Activated T-helper 1 cell treated with anti-CD3 and anti-CD28 coated beads, Interleukin-12 subunit alpha, Interleukin-12 subunit beta, Interleukin-2, Interleukin-4 antibody, amounts not matched to agents 30 ng/mL and 10 ng/mL and 1 ng/mL, durations not matched to agents 14 hours and 24 hours and 36 hours (primary cell): ENCODE data around the gene DLG3. TPM values are rescaled to one million over a fixed set of nuclear protein-coding genes. Genes with fewer than 3 reads are reported as not detected.
A peak's percentile ranks its signal among the peaks of the same experiment; 100 is the strongest.

ENCODE experiments used
- DNase-seq: peaks from one replicate; pipeline ENCODE4 v3.0.0; 2021; ENCODE audit warnings: low spot score
- H3K27ac Mint-ChIP-seq: one replicate; pipeline ENCODE4 v1.8.0; 2021; ENCODE audit warnings: mild to moderate bottlenecking, mixed read lengths
- H3K27me3 Mint-ChIP-seq: one replicate; pipeline ENCODE4 v1.8.0; 2022; ENCODE audit warnings: mild to moderate bottlenecking, moderate library complexity, mixed read lengths; ENCODE audit not compliant: insufficient read depth
- H3K36me3 Mint-ChIP-seq: one replicate; pipeline ENCODE4 v1.8.0; 2021; ENCODE audit warnings: low read depth, mixed read lengths
- H3K4me1 Mint-ChIP-seq: one replicate; pipeline ENCODE4 v1.8.0; 2021; ENCODE audit warnings: low read depth, mixed read lengths
- H3K4me3 Mint-ChIP-seq: one replicate; pipeline ENCODE4 v1.8.0; 2021; ENCODE audit warnings: mild to moderate bottlenecking, moderate library complexity, mixed read lengths
- H3K9me3 Mint-ChIP-seq: one replicate; pipeline ENCODE4 v1.8.0; 2021; ENCODE audit warnings: mixed read lengths
- intact Hi-C: fragments of 100-400 bp; cut with micrococcal nuclease; formaldehyde crosslinking; loops from one replicate; pipeline ENCODE4 v1.15.1; 2024
- total RNA-seq: library from RNA; stranded (reverse); gene quantifications from 2 replicates; pipeline ENCODE4 v1.2.3, GENCODE V29; 2022

The DLG3 gene
- total RNA-seq, 1 donor from 2014 or later, result 43.5 TPM

GRCh38 chrX:70468709-70469108, 24.1 kb downstream of the DLG3 start:
- peaks cover 8% of the 10 kb centered on the region for H3K4me1 Mint-ChIP-seq
- H3K27ac Mint-ChIP-seq, result no peak overlapping the region
- DNase-seq, result no peak
- intact Hi-C loops, result no loop called here
- H3K27me3 Mint-ChIP-seq, result no peaks in the 10 kb centered on the region
- H3K36me3 Mint-ChIP-seq, result peaks cover 15% of the 10 kb centered on the region
- H3K4me3 Mint-ChIP-seq, result no peak overlapping the region
- no peaks in the 10 kb centered on the region for H3K9me3 Mint-ChIP-seq

GRCh38 chrX:70470850-70471289, 26.2 kb downstream of the DLG3 start:
- no peaks in the 10 kb centered on the region for H3K9me3 Mint-ChIP-seq
- peaks cover 15% of the 10 kb centered on the region for H3K36me3 Mint-ChIP-seq
- intact Hi-C loops, result no loop called here
- H3K4me3 Mint-ChIP-seq, result no peak overlapping the region
- peak overlapping the region; percentile 5 for H3K27ac Mint-ChIP-seq
- no peak for DNase-seq
- no peaks in the 10 kb centered on the region for H3K27me3 Mint-ChIP-seq
- H3K4me1 Mint-ChIP-seq, result peaks cover 8% of the 10 kb centered on the region

GRCh38 chrX:70476166-70476933, 31.7 kb downstream of the DLG3 start:
- no peak overlapping the region for H3K4me3 Mint-ChIP-seq
- intact Hi-C loops, result no loop called here

DNA sequence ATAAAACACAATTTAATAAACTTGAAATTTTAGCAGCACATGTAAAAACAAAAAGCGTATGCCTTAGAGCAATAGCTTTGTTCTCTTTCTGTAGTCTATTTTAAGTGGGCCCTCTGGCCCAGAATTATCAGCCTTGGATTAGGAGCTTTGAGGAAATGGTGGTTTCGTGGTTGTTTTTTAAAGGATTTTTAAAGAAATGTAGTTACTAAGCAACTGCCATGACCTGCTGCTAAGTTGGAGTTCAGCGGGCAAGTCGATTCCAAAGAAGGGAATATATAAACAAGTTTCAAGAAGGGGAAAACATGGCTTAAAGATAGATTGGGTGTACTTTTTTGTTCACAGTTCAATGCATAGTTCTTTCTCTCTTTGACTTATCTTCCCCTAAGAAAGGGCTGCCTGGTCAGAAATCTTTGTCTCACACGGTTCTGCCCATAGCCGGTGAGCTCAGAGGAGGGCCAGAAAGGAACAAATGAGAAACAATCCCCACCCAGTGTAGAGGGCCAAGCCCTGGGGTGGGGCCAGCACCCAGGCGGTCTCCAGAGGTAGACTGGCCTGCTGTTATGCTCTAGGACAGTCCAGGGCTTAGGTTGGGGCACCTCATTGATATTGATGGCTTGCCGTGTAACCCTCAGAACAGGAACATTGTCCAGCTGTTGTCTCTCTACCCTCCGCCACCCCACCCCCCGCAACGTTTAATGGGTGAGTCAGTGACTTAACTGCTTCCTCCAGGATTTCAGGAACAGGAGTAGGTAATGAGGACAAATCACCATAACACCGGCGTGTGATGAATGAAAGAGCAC, 32.5 kb downstream of the DLG3 start:
- H3K4me1 Mint-ChIP-seq, result peaks cover 5% of the 10 kb centered on the region
- peaks cover 9% of the 10 kb centered on the region for H3K36me3 Mint-ChIP-seq
- DNase-seq, result no peak
- H3K27ac Mint-ChIP-seq, result no peak overlapping the region
- intact Hi-C loops, result no loop called here
- no peaks in the 10 kb centered on the region for H3K27me3 Mint-ChIP-seq
- H3K4me3 Mint-ChIP-seq, result no peak overlapping the region
- no peaks in the 10 kb centered on the region for H3K9me3 Mint-ChIP-seq

More at GRCh38 chrX:70476166-70476933, 31.7 kb downstream of the DLG3 start:
- no peak overlapping the region for H3K27ac Mint-ChIP-seq
- peaks cover 5% of the 10 kb centered on the region for H3K4me1 Mint-ChIP-seq
- no peaks in the 10 kb centered on the region for H3K27me3 Mint-ChIP-seq
- DNase-seq, result no peak
- peaks cover 9% of the 10 kb centered on the region for H3K36me3 Mint-ChIP-seq
- no peaks in the 10 kb centered on the region for H3K9me3 Mint-ChIP-seq

- Mint-ChIP-seq H3K36me3 (peaks cover 9% of the 10 kb centered on the region), H3K27me3 (no peaks in the 10 kb centered on the region), H3K4me1 (peaks cover 5% of the 10 kb centered on the region), H3K27ac (no peak overlapping the region), H3K4me3 (no peak overlapping the region), H3K9me3 (no peaks in the 10 kb centered on the region)
- intact Hi-C loops, result no loop called here
- no peak for DNase-seq
Measured at GRCh38 chrX:70477734-70478075, 33.1 kb downstream of the DLG3 start.

- no peak for DNase-seq
- Mint-ChIP-seq H3K4me1 (peaks cover 5% of the 10 kb centered on the region), H3K27ac (no peak overlapping the region), H3K4me3 (no peak overlapping the region), H3K9me3 (no peaks in the 10 kb centered on the region), H3K27me3 (no peaks in the 10 kb centered on the region), H3K36me3 (peaks cover 11% of the 10 kb centered on the region)
- intact Hi-C loops, result no loop called here
Measured at GRCh38 chrX:70478526-70479245, 34.1 kb downstream of the DLG3 start.

GRCh38 chrX:70479247-70479921, 34.7 kb downstream of the DLG3 start:
- Mint-ChIP-seq H3K36me3 (peaks cover 7% of the 10 kb centered on the region), H3K9me3 (no peaks in the 10 kb centered on the region), H3K27ac (no peak overlapping the region), H3K4me1 (peaks cover 5% of the 10 kb centered on the region), H3K27me3 (no peaks in the 10 kb centered on the region), H3K4me3 (no peak overlapping the region)
- intact Hi-C loops, result no loop called here
- DNase-seq, result no peak

DNA sequence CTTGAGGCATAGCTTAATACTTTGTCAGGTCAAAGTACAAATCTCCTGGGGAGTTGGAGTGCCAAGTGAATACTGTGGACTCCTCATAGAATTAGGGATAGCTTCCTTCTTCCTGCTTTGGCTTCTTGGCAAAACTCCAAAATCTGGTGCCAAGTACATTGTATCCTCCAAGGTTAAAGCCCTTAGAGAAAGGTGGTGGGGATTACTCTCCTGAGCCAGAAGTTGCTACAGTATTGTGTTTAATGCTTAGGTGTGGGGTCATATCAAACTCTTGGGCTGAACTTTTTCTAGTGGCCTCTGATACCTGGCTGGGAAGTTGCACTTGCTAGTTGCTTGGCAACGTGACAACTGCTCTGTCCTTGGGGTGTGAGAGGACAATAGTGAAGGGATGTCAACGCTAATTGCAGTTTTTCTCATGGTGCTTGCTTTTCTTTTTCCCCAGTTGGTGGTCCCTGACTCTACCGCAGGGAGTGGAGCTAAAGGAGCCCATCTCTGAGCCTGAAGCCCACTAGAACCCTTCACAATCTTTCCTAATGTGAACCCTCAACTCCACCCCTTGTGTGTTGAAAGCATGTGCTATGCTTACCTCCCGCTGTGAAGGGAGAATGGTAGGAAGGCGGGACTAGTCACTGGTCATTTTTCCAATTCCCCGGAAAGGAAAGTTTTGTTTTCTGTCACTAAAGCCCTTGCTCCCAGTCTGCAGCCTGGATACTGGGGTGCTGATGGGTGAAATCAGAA, 35.5 kb downstream of the DLG3 start:
- Mint-ChIP-seq H3K27me3 (no peaks in the 10 kb centered on the region), H3K27ac (no peak overlapping the region), H3K36me3 (peaks cover 7% of the 10 kb centered on the region), H3K4me1 (peaks cover 5% of the 10 kb centered on the region), H3K9me3 (no peaks in the 10 kb centered on the region), H3K4me3 (no peak overlapping the region)
- intact Hi-C loops, result no loop called here
- DNase-seq, result no peak

- intact Hi-C loops, result no loop called here
- Mint-ChIP-seq H3K27me3 (no peaks in the 10 kb centered on the region), H3K9me3 (no peaks in the 10 kb centered on the region), H3K4me3 (no peak overlapping the region), H3K36me3 (peaks cover 7% of the 10 kb centered on the region), H3K4me1 (peaks cover 5% of the 10 kb centered on the region), H3K27ac (no peak overlapping the region)
- DNase-seq, result no peak
Measured at GRCh38 chrX:70480660-70481018, 36.0 kb downstream of the DLG3 start.

DNA sequence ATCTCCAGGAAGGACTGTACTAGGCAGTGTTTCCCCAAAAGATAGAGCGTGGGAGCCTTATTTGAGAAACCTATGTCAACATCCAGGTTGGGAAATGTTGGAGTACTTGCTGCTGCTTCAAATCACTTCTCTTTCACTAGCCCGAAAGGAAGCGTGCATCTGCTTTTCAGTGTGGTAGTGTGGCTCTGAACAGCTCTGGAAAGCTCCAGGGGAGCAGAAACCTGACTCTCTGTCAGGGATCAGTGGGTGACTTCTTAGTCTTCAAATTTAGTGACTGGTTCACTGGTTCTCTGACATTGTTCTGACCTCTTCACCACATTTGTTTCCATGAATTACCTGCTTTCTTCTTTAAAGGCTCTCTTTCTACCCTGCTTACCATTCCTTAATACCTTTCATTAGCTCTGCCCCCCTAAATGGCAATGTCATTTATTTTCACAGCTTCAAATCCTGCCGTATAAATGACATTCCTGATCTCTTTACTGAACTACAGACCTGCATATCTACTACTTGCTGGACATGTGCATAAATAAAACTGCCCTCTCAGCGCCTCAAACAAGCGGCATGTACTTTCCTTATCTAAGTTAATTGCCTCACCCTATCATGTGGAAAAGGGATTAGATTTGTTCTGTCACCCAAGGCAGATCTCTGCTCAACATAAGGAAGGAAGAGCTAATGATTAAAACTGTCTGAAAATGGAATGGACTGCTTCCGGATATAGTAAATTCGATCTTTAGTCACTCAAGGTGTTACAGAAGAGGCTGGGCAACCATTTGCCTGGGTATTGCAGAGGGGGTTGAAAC, 37.0 kb downstream of the DLG3 start:
- Mint-ChIP-seq H3K36me3 (peaks cover 8% of the 10 kb centered on the region), H3K27me3 (no peaks in the 10 kb centered on the region), H3K27ac (no peak overlapping the region), H3K4me1 (peaks cover 5% of the 10 kb centered on the region), H3K4me3 (no peak overlapping the region), H3K9me3 (no peaks in the 10 kb centered on the region)
- no peak for DNase-seq
- intact Hi-C loops, result no loop called here

DNA sequence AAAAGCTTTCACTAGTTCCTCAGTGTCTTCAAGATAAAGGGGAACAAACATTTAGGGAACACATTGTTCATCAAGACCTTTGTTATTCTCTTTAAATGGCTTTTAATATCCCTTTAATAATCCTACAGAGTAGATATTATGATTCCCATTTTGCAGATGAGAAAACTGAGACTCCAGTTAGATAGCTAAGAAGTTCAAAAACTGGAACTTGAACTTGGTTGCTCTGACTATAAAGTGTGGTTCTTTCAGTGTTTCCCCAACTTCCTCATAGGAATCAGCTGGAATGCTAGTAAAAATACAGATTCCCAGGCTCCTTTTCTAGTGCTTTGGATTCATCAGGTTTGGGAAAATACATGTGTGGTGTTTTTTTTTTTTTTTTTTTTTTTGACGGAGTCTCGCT, 37.7 kb downstream of the DLG3 start:
- intact Hi-C loops, result no loop called here
- Mint-ChIP-seq H3K27me3 (no peaks in the 10 kb centered on the region), H3K4me3 (no peak overlapping the region), H3K36me3 (peaks cover 8% of the 10 kb centered on the region), H3K4me1 (peaks cover 5% of the 10 kb centered on the region), H3K9me3 (no peaks in the 10 kb centered on the region), H3K27ac (no peak overlapping the region)
- DNase-seq, result no peak
